GM18498 (cell line): Measurements from ENCODE around the gene FBXW12.

Experiments
- ATAC-seq: cut with Tn5 transposase; IDR thresholded peaks from one replicate; pipeline ENCODE4 v1.9.1; 2021; ENCODE audit warnings: mild to moderate bottlenecking, moderate library complexity; ENCODE audit not compliant: unreplicated experiment

FBXW12 gene

GRCh38 chr3:48420561-48420960, 48.5 kb downstream of the FBXW12 start:
- no peak for ATAC-seq

GRCh38 chr3:48422272-48422671, 50.3 kb downstream of the FBXW12 start:
- no peak for ATAC-seq

- no peak for ATAC-seq
Observed at GRCh38 chr3:48422681-48423080, 50.7 kb downstream of the FBXW12 start.

GRCh38 chr3:48423241-48423882, 51.3 kb downstream of the FBXW12 start:
- ATAC-seq: no peak

- ATAC-seq: no peak
Observed at GRCh38 chr3:48423883-48424695, 52.1 kb downstream of the FBXW12 start.

GRCh38 chr3:48425281-48425812, 53.3 kb downstream of the FBXW12 start:
- ATAC-seq: no peak

- ATAC-seq: no peak
Observed at GRCh38 chr3:48426401-48426909, 54.4 kb downstream of the FBXW12 start.

- no peak for ATAC-seq
Observed at GRCh38 chr3:48426944-48427629, 55.1 kb downstream of the FBXW12 start.

GRCh38 chr3:48427630-48427962, 55.6 kb downstream of the FBXW12 start:
- ATAC-seq: no peak

GRCh38 chr3:48428088-48428571, 56.1 kb downstream of the FBXW12 start:
- ATAC-seq: no peak

- peak; percentile 37 for ATAC-seq
Observed at GRCh38 chr3:48428572-48429316, 56.7 kb downstream of the FBXW12 start.

GRCh38 chr3:48429317-48429959, 57.4 kb downstream of the FBXW12 start:
- ATAC-seq: peak; percentile 51

- ATAC-seq: no peak
Observed at GRCh38 chr3:48429960-48430707, 58.1 kb downstream of the FBXW12 start, which contains the start of gene PLXNB1. Gene PLXNB1 (minus strand): TSS chr3:48430086. CDS start chr3:48424611, 5,475 bp downstream.

- no peak for ATAC-seq
Observed at GRCh38 chr3:48430708-48431101, 58.7 kb downstream of the FBXW12 start.

- no peak for ATAC-seq
Observed at GRCh38 chr3:48431224-48432029, 59.4 kb downstream of the FBXW12 start.

- ATAC-seq: no peak
Observed at GRCh38 chr3:48432411-48433371, 60.7 kb downstream of the FBXW12 start.

- no peak for ATAC-seq
Observed at GRCh38 chr3:48433472-48434118, 61.6 kb downstream of the FBXW12 start.
